Nephron progenitor cell (in vitro differentiated cells): ENCODE measurements around the gene TMEM156.

Experiments
- DNase-seq: peaks from one replicate; pipeline ENCODE4 v3.0.0; 2021
- H3K27ac Mint-ChIP-seq: 2 replicates; pipeline ENCODE4 v1.8.0; 2021; ENCODE audit warnings: mild to moderate bottlenecking, moderate library complexity, mixed read lengths
- H3K27me3 Mint-ChIP-seq: 2 replicates; pipeline ENCODE4 v1.8.0; 2021; ENCODE audit warnings: mild to moderate bottlenecking, low read depth, mixed read lengths; ENCODE audit not compliant: poor library complexity
- H3K36me3 Mint-ChIP-seq: 2 replicates; pipeline ENCODE4 v1.8.0; 2021; ENCODE audit warnings: low read depth, mixed read lengths
- H3K4me1 Mint-ChIP-seq: 2 replicates; pipeline ENCODE4 v1.8.0; 2021; ENCODE audit warnings: mixed read lengths
- H3K4me3 Mint-ChIP-seq: 2 replicates; pipeline ENCODE4 v1.8.0; 2021; ENCODE audit warnings: mild to moderate bottlenecking, moderate library complexity, mixed read lengths
- H3K9me3 Mint-ChIP-seq: 2 replicates; pipeline ENCODE4 v1.8.0; 2021; ENCODE audit warnings: mild to moderate bottlenecking, moderate library complexity, mixed read lengths
- CTCF ChIP-seq: fragments of 200-600 bp; sonication (generic); IDR thresholded peaks from 2 replicates; pipeline ENCODE4 v1.5.0; 2021; ENCODE audit warnings: antibody characterized with exemption

The TMEM156 gene

GRCh38 chr4:38957261-38957815 is 74.9 kb downstream of the TMEM156 start:
- peaks cover 4% of the 10 kb centered on the region for H3K27me3 Mint-ChIP-seq
- no peaks in the 10 kb centered on the region for H3K36me3 Mint-ChIP-seq
- no peak for DNase-seq
- H3K27ac Mint-ChIP-seq, result no peak overlapping the region
- H3K4me3 Mint-ChIP-seq, result no peak overlapping the region
- peaks cover 18% of the 10 kb centered on the region for H3K4me1 Mint-ChIP-seq
- TF ChIP-seq CTCF, result no peak
- H3K9me3 Mint-ChIP-seq, result peaks cover 12% of the 10 kb centered on the region

GRCh38 chr4:38955957-38956356 is 76.3 kb downstream of the TMEM156 start:
- Mint-ChIP-seq H3K4me3 (no peak overlapping the region), H3K27me3 (peaks cover 4% of the 10 kb centered on the region), H3K4me1 (peaks cover 32% of the 10 kb centered on the region), H3K36me3 (no peaks in the 10 kb centered on the region), H3K9me3 (peaks cover 4% of the 10 kb centered on the region), H3K27ac (peak overlapping the region; percentile 55)
- no peak for TF ChIP-seq CTCF
- no peak for DNase-seq

GRCh38 chr4:38954727-38955126 is 77.5 kb downstream of the TMEM156 start:
- TF ChIP-seq CTCF, result no peak
- Mint-ChIP-seq H3K4me1 (peaks cover 44% of the 10 kb centered on the region), H3K36me3 (no peaks in the 10 kb centered on the region), H3K27me3 (peaks cover 4% of the 10 kb centered on the region), H3K4me3 (no peak overlapping the region), H3K9me3 (peaks cover 4% of the 10 kb centered on the region), H3K27ac (no peak overlapping the region)
- DNase-seq, result no peak

- TF ChIP-seq CTCF, result no peak
- Mint-ChIP-seq H3K27me3 (peaks cover 4% of the 10 kb centered on the region), H3K27ac (peak overlapping the region; percentile 64), H3K4me1 (peaks cover 58% of the 10 kb centered on the region), H3K36me3 (no peaks in the 10 kb centered on the region), H3K9me3 (no peaks in the 10 kb centered on the region), H3K4me3 (no peak overlapping the region)
- DNase-seq, result no peak
Observed at GRCh38 chr4:38952017-38952416, 80.2 kb downstream of the TMEM156 start.

GRCh38 chr4:38951598-38951997 is 80.6 kb downstream of the TMEM156 start:
- no peak for TF ChIP-seq CTCF

GRCh38 chr4:38950734-38951133 is 81.5 kb downstream of the TMEM156 start:
- no peak for TF ChIP-seq CTCF
- no peaks in the 10 kb centered on the region for H3K27me3 Mint-ChIP-seq
- H3K36me3 Mint-ChIP-seq, result no peaks in the 10 kb centered on the region
- H3K4me3 Mint-ChIP-seq, result no peak overlapping the region
- H3K27ac Mint-ChIP-seq, result peak overlapping the region; percentile 67
- no peak for DNase-seq
- H3K4me1 Mint-ChIP-seq, result peaks cover 59% of the 10 kb centered on the region
- no peaks in the 10 kb centered on the region for H3K9me3 Mint-ChIP-seq

More at GRCh38 chr4:38951598-38951997, 80.6 kb downstream of the TMEM156 start:
- Mint-ChIP-seq H3K4me3 (no peak overlapping the region), H3K27ac (peak overlapping the region; percentile 3), H3K27me3 (peaks cover 4% of the 10 kb centered on the region), H3K4me1 (peaks cover 62% of the 10 kb centered on the region), H3K9me3 (no peaks in the 10 kb centered on the region), H3K36me3 (no peaks in the 10 kb centered on the region)
- no peak for DNase-seq
